ENCODE data around the gene DENND4C. TPM values are rescaled to one million over a fixed set of nuclear protein-coding genes. Genes with fewer than 3 reads are reported as not detected.
"Not testable (repeated sequence)": the region's sequence is repeated elsewhere in the genome, so short reads cannot be mapped to it uniquely, and the experiment has no call there.

DENND4C gene
- total RNA-seq, 6 experiments from 2014 or later: 16.5 to 20.6 (median 19.3) TPM

- no peak for DNase-seq
- H3K4me1 Mint-ChIP-seq (ENCODE audit: low read depth): peaks cover 34% of the 10 kb centered on the region
- H3K9me3 Mint-ChIP-seq: no peaks in the 10 kb centered on the region
- H3K27ac Mint-ChIP-seq: no peak overlapping the region
- 0 out of 2 replicates have a peak overlapping the region, but pooled peaks have one; percentile 1 for H3K4me3 Mint-ChIP-seq
- TF ChIP-seq CTCF (IDR thresholded peaks at IDR 0.05): no peak
- H3K36me3 Mint-ChIP-seq (ENCODE audit: low read depth): peaks cover 9% of the 10 kb centered on the region
- peaks cover 1% of the 10 kb centered on the region; the same call in 1 of the 2 replicates for H3K27me3 Mint-ChIP-seq (ENCODE audit: insufficient read depth)
These were observed 155.5 kb downstream of the DENND4C start for GRCh38 chr9:19385786-19386501.

DNA sequence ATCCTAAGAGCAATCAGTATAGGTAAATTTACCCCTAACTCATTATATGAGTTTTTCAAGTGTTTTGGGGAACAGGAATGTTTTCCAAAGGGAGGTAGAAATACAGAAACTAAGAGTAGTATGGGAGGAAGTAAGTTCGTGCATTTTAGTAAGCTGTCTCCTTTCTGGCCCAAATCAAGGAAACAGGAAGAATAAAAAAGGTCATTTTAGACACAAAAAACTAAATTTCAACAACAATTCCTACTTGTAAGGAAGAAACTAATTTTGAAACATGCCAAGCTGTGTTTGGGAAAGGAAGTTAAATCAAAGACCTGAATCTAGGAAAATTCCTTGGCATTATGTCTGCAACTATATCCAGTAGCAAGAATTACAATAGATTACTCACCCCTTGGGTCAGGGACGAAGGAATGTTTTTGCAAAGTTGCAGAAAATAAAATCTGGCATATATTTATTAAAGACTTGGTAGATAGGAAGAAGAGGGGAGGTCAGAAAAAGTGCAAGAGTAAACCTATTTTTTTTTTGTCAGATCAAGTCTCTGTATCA lies 156.1 kb downstream of the DENND4C start:
- Mint-ChIP-seq H3K9me3 (no peaks in the 10 kb centered on the region), H3K4me3 (peak overlapping the region; percentile 1; the same call in 1 of the 2 replicates), H3K36me3 (ENCODE audit: low read depth) (peaks cover 4% of the 10 kb centered on the region; the same call in 1 of the 2 replicates), H3K27ac (no peak overlapping the region), H3K4me1 (ENCODE audit: low read depth) (peaks cover 28% of the 10 kb centered on the region), H3K27me3 (ENCODE audit: insufficient read depth) (peaks cover 1% of the 10 kb centered on the region; the same call in 1 of the 2 replicates)
- no peak for DNase-seq
- TF ChIP-seq CTCF (IDR thresholded peaks at IDR 0.05): no peak

DNA sequence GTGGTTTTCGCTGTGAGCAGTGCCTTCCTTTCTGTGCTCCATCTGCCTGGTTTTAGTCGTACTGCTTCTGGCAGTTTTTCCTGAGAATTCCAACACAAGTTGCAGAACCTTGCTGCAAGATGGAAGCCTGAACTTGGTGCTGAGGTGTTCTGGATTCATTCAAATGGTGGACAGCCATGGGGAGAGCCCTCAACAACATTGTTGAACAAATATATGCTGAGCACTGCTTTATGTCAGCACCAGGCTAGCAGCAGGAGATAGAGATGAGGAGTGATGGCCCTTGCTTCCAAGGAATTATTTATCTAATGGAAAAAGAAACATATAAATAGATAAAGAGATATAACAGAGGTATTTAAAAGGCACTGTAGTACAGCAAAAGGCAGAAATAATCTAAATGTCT lies 156.8 kb downstream of the DENND4C start:
- Mint-ChIP-seq H3K9me3 (no peaks in the 10 kb centered on the region), H3K27me3 (ENCODE audit: insufficient read depth) (peaks cover 1% of the 10 kb centered on the region; the same call in 1 of the 2 replicates), H3K36me3 (ENCODE audit: low read depth) (peaks cover 4% of the 10 kb centered on the region; the same call in 1 of the 2 replicates), H3K4me3 (no peak overlapping the region), H3K27ac (peak overlapping the region; percentile 5; the same call in 1 of the 2 replicates), H3K4me1 (ENCODE audit: low read depth) (peaks cover 22% of the 10 kb centered on the region)
- no peak for TF ChIP-seq CTCF (IDR thresholded peaks at IDR 0.05)
- no peak for DNase-seq

- not testable (repeated sequence) for H3K4me3 Mint-ChIP-seq; DNase-seq; H3K27me3 Mint-ChIP-seq (ENCODE audit: insufficient read depth); H3K36me3 Mint-ChIP-seq (ENCODE audit: low read depth); H3K27ac Mint-ChIP-seq; H3K9me3 Mint-ChIP-seq
- peaks cover 22% of the 10 kb centered on the region for H3K4me1 Mint-ChIP-seq (ENCODE audit: low read depth)
These were observed 159.0 kb downstream of the DENND4C start for GRCh38 chr9:19389539-19389938.

- Mint-ChIP-seq H3K9me3 (peaks cover 6% of the 10 kb centered on the region), H3K27ac (no peak overlapping the region), H3K4me1 (ENCODE audit: low read depth) (no peaks in the 10 kb centered on the region), H3K36me3 (ENCODE audit: low read depth) (peaks cover 5% of the 10 kb centered on the region; the same call in 1 of the 2 replicates), H3K4me3 (no peak overlapping the region), H3K27me3 (ENCODE audit: insufficient read depth) (peaks cover 24% of the 10 kb centered on the region)
- no peak for TF ChIP-seq CTCF (IDR thresholded peaks at IDR 0.05)
- no peak for DNase-seq
These were observed 167.4 kb downstream of the DENND4C start for GRCh38 chr9:19397845-19398244.

GRCh38 chr9:19403231-19403630 lies 172.7 kb downstream of the DENND4C start:
- not testable (repeated sequence) for H3K4me1 Mint-ChIP-seq (ENCODE audit: low read depth); H3K4me3 Mint-ChIP-seq; H3K27ac Mint-ChIP-seq; DNase-seq
- H3K27me3 Mint-ChIP-seq (ENCODE audit: insufficient read depth): peaks cover 12% of the 10 kb centered on the region
- H3K36me3 Mint-ChIP-seq (ENCODE audit: low read depth): peaks cover 18% of the 10 kb centered on the region; the same call in 1 of the 2 replicates
- H3K9me3 Mint-ChIP-seq: peaks cover 19% of the 10 kb centered on the region

All from HFFc6 (cell line).